Caco-2 (cell line): ENCODE measurements around the gene NCLN. TPM values are rescaled to one million over a fixed set of nuclear protein-coding genes. Genes with fewer than 3 reads are reported as not detected.
A peak's percentile ranks its signal among the peaks of the same experiment; 100 is the strongest.

Source experiments
- BruUV-seq: library from RNA; stranded (reverse); fragments of 400-500 nt; replicated peaks from 2 replicates; lab custom pipeline; 2021; lab: Mats Ljungman, UMichigan
- CTCF ChIA-PET: fragments of 300-600 bp; sonication (Branson Sonifier 250); formaldehyde crosslinking; loops from one replicate; lab custom pipeline; 2022; ENCODE audit warnings: antibody characterized with exemption; lab: Charles Lee
- POLR2A ChIA-PET: fragments of 300-600 bp; sonication (Branson Sonifier 250); formaldehyde crosslinking; loops from one replicate; lab custom pipeline; 2022; ENCODE audit warnings: antibody characterized with exemption; lab: Charles Lee
- DNase-seq, 2 experiments: peaks; one replicate each; pipeline versions ENCODE4 v3.0.0 to v3.0.0-alpha.2; 2020 to 2022
- H3K27me3 ChIP-seq: replicated peaks from 2 replicates; pipeline ENCODE4 v1.6.0; 2011; ENCODE audit warnings: low read length; ENCODE audit not compliant: control insufficient read depth, insufficient read depth
- H3K36me3 ChIP-seq: 2 replicates; pipeline ENCODE4 v1.5.1; 2011; ENCODE audit warnings: low read length; ENCODE audit not compliant: control insufficient read depth, insufficient read depth
- H3K4me1 ChIP-seq: fragments of 250-450 bp; sonication (Bioruptor Pico); 2 replicates; pipeline ENCODE4 v1.5.1; 2020; ENCODE audit warnings: mild to moderate bottlenecking
- H3K4me3 ChIP-seq: 2 replicates; pipeline ENCODE4 v1.5.1; 2011; ENCODE audit warnings: low read depth, mild to moderate bottlenecking, control low read depth, low read length
- H3K9me3 ChIP-seq: fragments of 250-450 bp; sonication (Bioruptor Pico); 2 replicates; pipeline ENCODE4 v1.5.1; 2020; ENCODE audit warnings: mild to moderate bottlenecking, moderate library complexity
- H3K27ac Mint-ChIP-seq: one replicate; pipeline ENCODE4 v1.8.0; 2022; ENCODE audit warnings: mixed read lengths; ENCODE audit not compliant: unreplicated experiment
- H3K27me3 Mint-ChIP-seq: one replicate; pipeline ENCODE4 v1.8.0; 2022; ENCODE audit warnings: mixed read lengths; ENCODE audit not compliant: insufficient read depth, unreplicated experiment
- H3K36me3 Mint-ChIP-seq: one replicate; pipeline ENCODE4 v1.8.0; 2022; ENCODE audit warnings: mild to moderate bottlenecking, mixed read lengths; ENCODE audit not compliant: insufficient read depth, unreplicated experiment
- H3K4me1 Mint-ChIP-seq: one replicate; pipeline ENCODE4 v1.8.0; 2022; ENCODE audit warnings: low read depth, mixed read lengths; ENCODE audit not compliant: unreplicated experiment
- H3K4me3 Mint-ChIP-seq: one replicate; pipeline ENCODE4 v1.8.0; 2022; ENCODE audit warnings: mild to moderate bottlenecking, moderate library complexity, mixed read lengths; ENCODE audit not compliant: unreplicated experiment
- H3K9me3 Mint-ChIP-seq: one replicate; pipeline ENCODE4 v1.8.0; 2022; ENCODE audit warnings: mixed read lengths; ENCODE audit not compliant: unreplicated experiment
- intact Hi-C: fragments of 100-400 bp; cut with micrococcal nuclease; formaldehyde crosslinking; loops from one replicate; pipeline ENCODE4 v1.10.0; 2022; ENCODE audit not compliant: unreplicated experiment
- total RNA-seq: library from RNA; stranded (reverse); gene quantifications from 2 replicates; pipeline ENCODE4 v1.2.3, GENCODE V29; 2022
- TF ChIP-seq, protein P1 (sequence below), 2 experiments: fragments of 200-600 bp in 1 of 2; IDR thresholded peaks; 1 replicate in 1 of 2; 2 replicates in 1 of 2; pipeline versions ENCODE4 v1.5.1 to v1.8.0; 2011 to 2022; ENCODE audit warnings: antibody characterized with exemption in 1 of 2, control low read depth in 1 of 2, inconsistent platforms in 1 of 2, low read depth in 1 of 2, low read length in 1 of 2, mild to moderate bottlenecking in 1 of 2, moderate library complexity in 1 of 2; ENCODE audit not compliant: insufficient read depth in 1 of 2, severe bottlenecking in 1 of 2, unreplicated experiment in 1 of 2

Gene NCLN
- total RNA-seq, 1 experiment from 2014 or later, result 87.3 TPM

DNA sequence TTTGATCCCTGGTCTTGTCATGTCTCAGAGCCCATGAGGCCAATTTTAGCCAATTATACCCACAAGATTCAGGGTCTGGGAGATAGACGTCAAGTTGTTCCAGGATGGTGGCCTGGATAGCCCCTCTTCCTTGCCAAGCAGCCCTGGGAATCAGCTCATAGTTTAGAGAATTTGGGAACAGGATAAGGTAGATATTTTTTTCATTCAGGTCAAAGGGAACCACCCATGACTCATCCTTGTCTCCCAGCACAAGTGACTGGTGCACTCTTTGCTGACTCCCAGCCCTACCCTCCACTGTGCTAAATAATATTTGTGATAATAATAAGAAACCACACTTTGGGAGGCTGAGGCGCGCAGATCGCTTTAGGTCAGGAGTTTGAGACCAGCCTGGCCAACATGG is 24.3 kb upstream of the NCLN start:
- no peak overlapping the region for H3K4me3 ChIP-seq
- no peak for DNase-seq
- no TSS peak for BruUV-seq
- Mint-ChIP-seq H3K9me3 (peaks cover 9% of the 10 kb centered on the region), H3K27ac (no peak overlapping the region), H3K4me3 (no peak overlapping the region), H3K27me3 (no peaks in the 10 kb centered on the region), H3K4me1 (no peaks in the 10 kb centered on the region), H3K36me3 (no peaks in the 10 kb centered on the region)
- ChIA-PET CTCF (interaction anchor here (1.6 kb wide), 1 partner anchor 32 kb away, joined by 5 read pairs; no protein-coding TSS in a partner anchor), POLR2A (no interaction called here)
- no peaks in the 10 kb centered on the region for H3K9me3 ChIP-seq
- intact Hi-C loops, result no loop called here
- no peaks in the 10 kb centered on the region for H3K4me1 ChIP-seq
- H3K36me3 ChIP-seq, result no peaks in the 10 kb centered on the region
- no peaks in the 10 kb centered on the region for H3K27me3 ChIP-seq
- TF ChIP-seq, protein P1, sequence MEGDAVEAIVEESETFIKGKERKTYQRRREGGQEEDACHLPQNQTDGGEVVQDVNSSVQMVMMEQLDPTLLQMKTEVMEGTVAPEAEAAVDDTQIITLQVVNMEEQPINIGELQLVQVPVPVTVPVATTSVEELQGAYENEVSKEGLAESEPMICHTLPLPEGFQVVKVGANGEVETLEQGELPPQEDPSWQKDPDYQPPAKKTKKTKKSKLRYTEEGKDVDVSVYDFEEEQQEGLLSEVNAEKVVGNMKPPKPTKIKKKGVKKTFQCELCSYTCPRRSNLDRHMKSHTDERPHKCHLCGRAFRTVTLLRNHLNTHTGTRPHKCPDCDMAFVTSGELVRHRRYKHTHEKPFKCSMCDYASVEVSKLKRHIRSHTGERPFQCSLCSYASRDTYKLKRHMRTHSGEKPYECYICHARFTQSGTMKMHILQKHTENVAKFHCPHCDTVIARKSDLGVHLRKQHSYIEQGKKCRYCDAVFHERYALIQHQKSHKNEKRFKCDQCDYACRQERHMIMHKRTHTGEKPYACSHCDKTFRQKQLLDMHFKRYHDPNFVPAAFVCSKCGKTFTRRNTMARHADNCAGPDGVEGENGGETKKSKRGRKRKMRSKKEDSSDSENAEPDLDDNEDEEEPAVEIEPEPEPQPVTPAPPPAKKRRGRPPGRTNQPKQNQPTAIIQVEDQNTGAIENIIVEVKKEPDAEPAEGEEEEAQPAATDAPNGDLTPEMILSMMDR (IDR thresholded peaks at IDR 0.05; ENCODE audit: insufficient read depth in 1 of 2, low read depth in 1 of 2, low read length in 1 of 2, severe bottlenecking in 1 of 2, unreplicated experiment in 1 of 2), result no peak

DNA sequence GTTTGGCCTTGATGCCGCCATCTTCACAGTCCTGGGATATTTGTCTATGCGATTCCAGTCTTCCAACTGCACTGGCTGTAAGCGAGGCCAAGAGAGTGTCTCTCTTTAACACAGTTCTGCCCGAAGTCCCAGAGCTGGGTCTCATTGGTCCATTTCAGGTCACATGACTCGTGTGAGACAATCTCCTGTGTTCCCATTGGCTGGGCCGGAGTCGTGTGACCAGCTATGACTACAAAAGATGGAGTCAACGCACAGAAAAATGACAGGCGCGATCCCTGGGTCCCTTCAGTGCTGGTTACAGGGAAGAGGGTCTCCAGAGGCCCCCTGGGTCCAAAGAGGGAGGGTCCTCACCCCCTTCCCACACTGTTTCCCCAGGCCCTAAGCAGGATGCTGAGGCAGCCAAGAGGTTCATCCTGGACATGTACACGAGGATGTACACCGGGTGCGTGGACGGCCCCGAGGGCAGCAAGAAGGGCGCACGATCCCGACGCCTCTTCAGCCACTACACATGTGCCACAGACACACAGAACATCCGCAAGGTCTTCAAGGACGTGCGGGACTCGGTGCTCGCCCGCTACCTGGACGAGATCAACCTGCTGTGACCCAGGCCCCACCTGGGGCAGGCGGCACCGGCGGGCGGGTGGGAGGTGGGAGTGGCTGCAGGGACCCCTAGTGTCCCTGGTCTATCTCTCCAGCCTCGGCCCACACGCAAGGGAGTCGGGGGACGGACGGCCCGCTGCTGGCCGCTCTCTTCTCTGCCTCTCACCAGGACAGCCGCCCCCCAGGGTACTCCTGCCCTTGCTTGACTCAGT is 23.1 kb upstream of the NCLN start:
- no peaks in the 10 kb centered on the region for H3K36me3 ChIP-seq
- H3K4me3 ChIP-seq, result no peak overlapping the region
- intact Hi-C loops, result loop anchor here (1.0 kb wide), 2 partner anchors 33 to 200 kb away; no protein-coding TSS in a partner anchor
- Mint-ChIP-seq H3K27ac (no peak overlapping the region), H3K4me1 (no peaks in the 10 kb centered on the region), H3K9me3 (peaks cover 9% of the 10 kb centered on the region), H3K4me3 (peak overlapping the region; percentile 22), H3K36me3 (no peaks in the 10 kb centered on the region), H3K27me3 (no peaks in the 10 kb centered on the region)
- no peaks in the 10 kb centered on the region for H3K4me1 ChIP-seq
- ChIA-PET CTCF (interaction anchor here (0.6 to 1.6 kb wide), 5 partner anchors 16 to 210 kb away, joined by 3 to 5 read pairs (median 3); no protein-coding TSS in a partner anchor), POLR2A (no interaction called here)
- TF ChIP-seq, protein P1 (IDR thresholded peaks at IDR 0.05; ENCODE audit: insufficient read depth in 1 of 2, low read depth in 1 of 2, low read length in 1 of 2, severe bottlenecking in 1 of 2, unreplicated experiment in 1 of 2), result no peak
- no peaks in the 10 kb centered on the region for H3K9me3 ChIP-seq
- no TSS peak for BruUV-seq
- H3K27me3 ChIP-seq, result no peaks in the 10 kb centered on the region
- DNase-seq, result no peak

DNA sequence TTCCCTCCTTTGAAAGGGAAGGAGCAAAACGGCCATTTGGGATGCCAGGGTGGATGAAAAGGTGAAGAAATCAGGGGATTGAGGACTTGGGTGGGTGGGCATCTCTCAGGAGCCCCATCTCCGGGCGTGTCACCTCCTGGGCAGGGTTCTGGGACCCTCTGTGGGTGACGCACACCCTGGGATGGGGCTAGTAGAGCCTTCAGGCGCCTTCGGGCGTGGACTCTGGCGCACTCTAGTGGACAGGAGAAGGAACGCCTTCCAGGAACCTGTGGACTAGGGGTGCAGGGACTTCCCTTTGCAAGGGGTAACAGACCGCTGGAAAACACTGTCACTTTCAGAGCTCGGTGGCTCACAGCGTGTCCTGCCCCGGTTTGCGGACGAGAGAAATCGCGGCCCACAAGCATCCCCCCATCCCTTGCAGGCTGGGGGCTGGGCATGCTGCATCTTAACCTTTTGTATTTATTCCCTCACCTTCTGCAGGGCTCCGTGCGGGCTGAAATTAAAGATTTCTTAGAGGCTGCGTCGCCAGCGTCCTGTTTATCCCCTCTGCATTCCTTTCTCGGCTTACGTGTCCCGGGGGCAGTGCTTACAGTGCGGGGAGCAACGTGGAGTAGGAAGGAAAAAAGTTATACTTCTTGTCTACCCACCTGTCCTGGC is 22.4 kb upstream of the NCLN start:
- DNase-seq, result peak; percentile 62 to 75
- ChIA-PET CTCF (interaction anchor here (0.6 to 1.2 kb wide), 5 partner anchors 34 to 213 kb away, joined by 3 to 8 read pairs (median 4); no protein-coding TSS in a partner anchor), POLR2A (no interaction called here)
- TF ChIP-seq, protein P1 (IDR thresholded peaks at IDR 0.05; ENCODE audit: insufficient read depth in 1 of 2, low read depth in 1 of 2, low read length in 1 of 2, severe bottlenecking in 1 of 2, unreplicated experiment in 1 of 2), result peak; percentile 83 to 93
- no peaks in the 10 kb centered on the region for H3K36me3 ChIP-seq
- no peaks in the 10 kb centered on the region for H3K36me3 Mint-ChIP-seq
- no peaks in the 10 kb centered on the region for H3K4me1 ChIP-seq
- H3K27me3 Mint-ChIP-seq, result no peaks in the 10 kb centered on the region
- no peaks in the 10 kb centered on the region for H3K4me1 Mint-ChIP-seq
- intact Hi-C loops, result loop anchor here (1.0 kb wide), 2 partner anchors 34 to 201 kb away; no protein-coding TSS in a partner anchor
- no peaks in the 10 kb centered on the region for H3K9me3 ChIP-seq
- peaks cover 9% of the 10 kb centered on the region for H3K9me3 Mint-ChIP-seq
- no TSS peak for BruUV-seq
- no peaks in the 10 kb centered on the region for H3K27me3 ChIP-seq
- H3K4me3 ChIP-seq, result peak overlapping the region; percentile 17; the same call in 1 of the 2 replicates
- H3K27ac Mint-ChIP-seq, result no peak overlapping the region
- H3K4me3 Mint-ChIP-seq, result peak overlapping the region; percentile 22
